ENCODE measurements around the gene KRT77. TPM values are rescaled to one million over a fixed set of nuclear protein-coding genes. Genes with fewer than 3 reads are reported as not detected.

KRT77 gene
- total and polyA plus RNA-seq, 10 of the 15 experiments (the other 5 are each of a cell fraction or from before 2014, with no cell fraction given) = not detected

GRCh38 chr12:52693261-52693660, 10.1 kb downstream of the KRT77 start (continued):
- TF ChIP-seq E2F8 (IDR thresholded peaks at IDR 0.05; ENCODE audit: low read depth, partially characterized antibody) = no peak
- TF ChIP-seq HDAC6 (IDR thresholded peaks at IDR 0.05; ENCODE audit: unreplicated experiment) = no peak
- TF ChIP-seq IKZF1 (conservative IDR thresholded peaks at IDR 0.05) = no peak
- no peak for TF ChIP-seq SREBF1 (IDR thresholded peaks at IDR 0.05; ENCODE audit: low read length)
- no peak for TF ChIP-seq HCFC1 (IDR thresholded peaks at IDR 0.05; ENCODE audit: low read length)
- TF ChIP-seq REST (IDR thresholded peaks at IDR 0.05; ENCODE audit: low read depth, low read length) = no peak

- no peak overlapping the region for H3K4me3 ChIP-seq
- POLR2A ChIA-PET = no interaction called here
- FAIRE-seq (no peak), DNase-seq (ENCODE audit: low read depth, low spot score) (no peak), ATAC-seq (no peak)
- no peaks in the 10 kb centered on the region for H3K79me2 ChIP-seq (ENCODE audit: control insufficient read depth, insufficient read depth, low read length)
- peaks cover 9% of the 10 kb centered on the region in 2 experiments for H3K27me3 ChIP-seq (replicated peaks in 1 of 2; ENCODE audit: control insufficient read depth in 2 of 2, insufficient read depth in 2 of 2, low read length in 1 of 2)
- no peak overlapping the region for H3K9ac ChIP-seq (ENCODE audit: control insufficient read depth, insufficient read depth, low read length)
- H3K4me1 ChIP-seq (ENCODE audit: control insufficient read depth, insufficient read depth, low read length) = no peaks in the 10 kb centered on the region
- RAD21 ChIA-PET (ENCODE audit: unreplicated experiment) = no interaction called here
- no peaks in the 10 kb centered on the region for H3K9me3 ChIP-seq (replicated peaks; ENCODE audit: control insufficient read depth, insufficient read depth, low read length)
- H3K27ac ChIP-seq (ENCODE audit: control insufficient read depth, insufficient read depth) = no peak overlapping the region
- SMC1A ChIA-PET (ENCODE audit: uncharacterized antibody, unreplicated experiment) = no interaction called here
- WGBS (ENCODE audit: insufficient coverage, insufficient replicate concordance, low lambda C conversion rate, missing lambda C conversion rate) = 28% methylated on average over 8 of the region's 8 CpGs
- intact Hi-C loops (cut with micrococcal nuclease; ENCODE audit: unreplicated experiment) = no loop called here
- in situ Hi-C loops (cut with MboI) = no loop called here
- no peak overlapping the region for H3K4me2 ChIP-seq (ENCODE audit: control insufficient read depth, insufficient read depth)
- H3K36me3 ChIP-seq (ENCODE audit: control insufficient read depth in 2 of 2, insufficient read depth in 2 of 2, low read length in 1 of 2) = no peaks in the 10 kb centered on the region
- H4K20me1 ChIP-seq (ENCODE audit: control insufficient read depth, insufficient read depth) = no peaks in the 10 kb centered on the region
- CTCF ChIA-PET = interaction anchor here (0.6 to 0.9 kb wide), 2 partner anchors 48 to 181 kb away, joined by 3 read pairs; no protein-coding TSS in a partner anchor
- no peak overlapping the region for H2AFZ ChIP-seq (ENCODE audit: control insufficient read depth, low read depth, low read length)
- no TSS peak for BruUV-seq (replicated peaks)
- TF ChIP-seq ZNF384 (IDR thresholded peaks at IDR 0.05; ENCODE audit: borderline replicate concordance, low read depth, low read length) = no peak
- TF ChIP-seq MEF2A (IDR thresholded peaks at IDR 0.05; ENCODE audit: insufficient read depth, low read depth, low read length) = no peak
- no peak for TF ChIP-seq ZNF687 (IDR thresholded peaks at IDR 0.05)
- TF ChIP-seq IKZF1 (conservative IDR thresholded peaks at IDR 0.05) = no peak
- TF ChIP-seq MAX (IDR thresholded peaks at IDR 0.05; ENCODE audit: low read depth, low read length) = no peak
- TF ChIP-seq RAD21 (IDR thresholded peaks at IDR 0.05; ENCODE audit: insufficient read depth, low read depth, low read length) = no peak
- no peak for TF ChIP-seq SREBF1 (IDR thresholded peaks at IDR 0.05; ENCODE audit: low read length)
- TF ChIP-seq WRNIP1 (IDR thresholded peaks at IDR 0.05; ENCODE audit: borderline replicate concordance, low read depth, low read length) = no peak
Measured at GRCh38 chr12:52692254-52692653, 11.1 kb downstream of the KRT77 start.

Measured in GM12878 (cell line).